SK-N-MC (cell line): Measurements from ENCODE around the gene SPON2.
A peak's percentile ranks its signal among the peaks of the same experiment; 100 is the strongest.
"Not testable (repeated sequence)": the region's sequence is repeated elsewhere in the genome, so short reads cannot be mapped to it uniquely, and the experiment has no call there.

Source experiments
- DNase-seq: peaks from one replicate; pipeline ENCODE4 v3.0.0-alpha.2; 2011; ENCODE audit warnings: low read depth, low spot score
- H3K27ac ChIP-seq: fragments of 200-600 bp; sonication (generic); 2 replicates; pipeline ENCODE4 v1.5.1; 2016; ENCODE audit warnings: mixed run types
- H3K36me3 ChIP-seq: fragments of 200-600 bp; sonication (generic); 2 replicates; pipeline ENCODE4 v1.6.1; 2017; ENCODE audit warnings: antibody characterized with exemption, low read length, mixed read lengths; ENCODE audit not compliant: insufficient read depth
- H3K4me3 ChIP-seq: fragments of 200-600 bp; sonication (generic); 2 replicates; pipeline ENCODE4 v1.5.1; 2016
- H3K9ac ChIP-seq: fragments of 200-600 bp; sonication (generic); 2 replicates; pipeline ENCODE4 v1.8.0; 2017; ENCODE audit warnings: mixed run types, mixed read lengths; ENCODE audit not compliant: insufficient read length
- H3K9me3 ChIP-seq: fragments of 200-600 bp; sonication (generic); 2 replicates; pipeline ENCODE4 v1.6.1; 2017; ENCODE audit warnings: low read depth, mild to moderate bottlenecking, antibody characterized with exemption, low read length, moderate library complexity, mixed read lengths
- EZH2 ChIP-seq: fragments of 200-600 bp; sonication (generic); IDR thresholded peaks from one replicate; pipeline ENCODE4 v1.6.1; 2017; ENCODE audit warnings: antibody characterized with exemption
- FOXP2 ChIP-seq: optimal IDR thresholded peaks from 2 replicates; pipeline ENCODE3; 2011; ENCODE audit warnings: mild to moderate bottlenecking, moderate library complexity; ENCODE audit not compliant: insufficient read depth; ENCODE audit errors: extremely low read length, control extremely low read depth
- POLR2AphosphoS5 ChIP-seq: IDR thresholded peaks from 2 replicates; pipeline ENCODE4 v1.6.1; 2012; ENCODE audit warnings: mild to moderate bottlenecking, low read depth, low read length, borderline replicate concordance

The SPON2 gene

GRCh38 chr4:1130316-1131186, 41.8 kb downstream of the SPON2 start:
- H3K36me3 ChIP-seq, result no peaks in the 10 kb centered on the region
- H3K9me3 ChIP-seq, result no peaks in the 10 kb centered on the region
- TF ChIP-seq FOXP2 (no peak), EZH2 (no peak), POLR2AphosphoS5 (no peak)
- H3K4me3 ChIP-seq, result no peak overlapping the region
- H3K27ac ChIP-seq, result no peak overlapping the region
- no peak overlapping the region for H3K9ac ChIP-seq
- DNase-seq, result peak; percentile 26

- H3K36me3 ChIP-seq, result no peaks in the 10 kb centered on the region
- H3K9me3 ChIP-seq, result no peaks in the 10 kb centered on the region
- no peak overlapping the region for H3K9ac ChIP-seq
- TF ChIP-seq POLR2AphosphoS5 (no peak), EZH2 (no peak), FOXP2 (no peak)
- DNase-seq, result no peak
- H3K4me3 ChIP-seq, result no peak overlapping the region
- H3K27ac ChIP-seq, result no peak overlapping the region
Observed at GRCh38 chr4:1126506-1126905, 45.9 kb downstream of the SPON2 start.

- not testable (repeated sequence) for H3K9ac ChIP-seq, H3K4me3 ChIP-seq
Observed at GRCh38 chr4:1125466-1125865, 46.9 kb downstream of the SPON2 start.

GRCh38 chr4:1124818-1125217, 47.6 kb downstream of the SPON2 start:
- H3K4me3 ChIP-seq, result no peak overlapping the region
- TF ChIP-seq EZH2, result no peak
- no peak for TF ChIP-seq POLR2AphosphoS5
- TF ChIP-seq FOXP2, result no peak
- no peaks in the 10 kb centered on the region for H3K9me3 ChIP-seq
- H3K36me3 ChIP-seq, result no peaks in the 10 kb centered on the region
- no peak overlapping the region for H3K9ac ChIP-seq
- no peak overlapping the region for H3K27ac ChIP-seq
- no peak for DNase-seq

More at GRCh38 chr4:1125466-1125865, 46.9 kb downstream of the SPON2 start:
- H3K9me3 ChIP-seq, DNase-seq, H3K27ac ChIP-seq, H3K36me3 ChIP-seq: not testable (repeated sequence)

- TF ChIP-seq POLR2AphosphoS5, result no peak
- no peak for TF ChIP-seq FOXP2
- TF ChIP-seq EZH2, result no peak
- no peak for DNase-seq
- no peaks in the 10 kb centered on the region for H3K9me3 ChIP-seq
Observed at GRCh38 chr4:1122505-1122904, 49.9 kb downstream of the SPON2 start.

More at GRCh38 chr4:1122505-1122904, 49.9 kb downstream of the SPON2 start:
- H3K4me3 ChIP-seq, result no peak overlapping the region
- no peak overlapping the region for H3K9ac ChIP-seq
- no peak overlapping the region for H3K27ac ChIP-seq
- no peaks in the 10 kb centered on the region for H3K36me3 ChIP-seq
